ENCODE data around the gene MDN1. TPM values are rescaled to one million over a fixed set of nuclear protein-coding genes. Genes with fewer than 3 reads are reported as not detected.

Gene MDN1
- polyA plus RNA-seq, 1 of the 3 experiments (the other 2 are of a cell fraction) = 8.5 TPM

DNA sequence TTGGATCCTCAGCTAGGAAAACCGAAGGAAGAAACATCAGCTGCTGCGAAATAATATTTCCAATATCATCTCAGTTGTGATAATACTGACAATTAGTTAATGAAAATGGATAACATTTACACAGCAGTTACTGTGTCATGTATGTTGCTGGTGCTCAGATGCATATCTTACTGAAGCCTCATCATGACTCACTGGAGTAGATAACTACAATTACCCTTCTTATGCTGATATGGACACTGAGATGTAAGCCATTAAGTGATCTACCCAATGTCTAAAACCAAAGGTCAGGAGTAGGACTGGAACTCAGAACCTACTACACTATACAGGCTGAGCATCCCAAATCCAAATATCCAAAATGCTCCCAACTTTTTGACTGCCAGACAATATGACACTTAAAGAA is 126.4 kb downstream of the MDN1 start:
- Histone ChIP-seq H2AFZ (ENCODE audit: low read depth) (no peak overlapping the region), H3K4me3 (ENCODE audit: low read depth in 2 of 2, low read length in 1 of 2) (no peak overlapping the region), H3K36me3 (replicated peaks in 1 of 2; ENCODE audit: control insufficient read depth in 1 of 2, insufficient read depth in 2 of 2, low read length in 1 of 2) (peaks cover 38 to 75% of the 10 kb centered on the region in 2 experiments), H3K9me3 (no peaks in the 10 kb centered on the region), H3F3A (replicated peaks; ENCODE audit: insufficient read depth) (no peaks in the 10 kb centered on the region), H3K4me2 (no peak overlapping the region), H3K9ac (no peak overlapping the region), H3K9me2 (no peaks in the 10 kb centered on the region), H3K27me3 (ENCODE audit: insufficient read depth) (no peaks in the 10 kb centered on the region), H4K20me1 (ENCODE audit: insufficient read depth) (no peaks in the 10 kb centered on the region), H3K4me1 (ENCODE audit: control insufficient read depth in 1 of 2, insufficient read depth in 2 of 2, low read depth in 1 of 2, low read length in 1 of 2) (no peaks in the 10 kb centered on the region; a peak in 1 of 4 replicates), H3K79me2 (ENCODE audit: insufficient read depth) (no peaks in the 10 kb centered on the region), H3K27ac (ENCODE audit: low read depth in 2 of 2, low read length in 1 of 2) (no peak overlapping the region)
- DNase-seq = no peak
- CTCF ChIA-PET = interaction anchor here (1.1 kb wide), 1 partner anchor 17 kb away, joined by 3 read pairs; no protein-coding TSS in a partner anchor
- POLR2A ChIA-PET = no interaction called here
- 95% methylated on average over 2 of the region's 2 CpGs for WGBS (ENCODE audit: low lambda C conversion rate)
- TF ChIP-seq MEF2A (IDR thresholded peaks at IDR 0.05; ENCODE audit: borderline replicate concordance, low read depth) (no peak), EP300 (IDR thresholded peaks at IDR 0.05; ENCODE audit: borderline replicate concordance in 1 of 2, low read depth in 1 of 2, low read length in 1 of 2) (no peak), ELF1 (IDR thresholded peaks at IDR 0.05) (no peak), FOSL2 (IDR thresholded peaks at IDR 0.05; ENCODE audit: borderline replicate concordance, low read depth) (no peak), GABPA (IDR thresholded peaks at IDR 0.05; ENCODE audit: low read depth) (no peak), RXRA (IDR thresholded peaks at IDR 0.05; ENCODE audit: borderline replicate concordance, low read depth) (no peak), CTCF (IDR thresholded peaks at IDR 0.05) (no peak)

DNA sequence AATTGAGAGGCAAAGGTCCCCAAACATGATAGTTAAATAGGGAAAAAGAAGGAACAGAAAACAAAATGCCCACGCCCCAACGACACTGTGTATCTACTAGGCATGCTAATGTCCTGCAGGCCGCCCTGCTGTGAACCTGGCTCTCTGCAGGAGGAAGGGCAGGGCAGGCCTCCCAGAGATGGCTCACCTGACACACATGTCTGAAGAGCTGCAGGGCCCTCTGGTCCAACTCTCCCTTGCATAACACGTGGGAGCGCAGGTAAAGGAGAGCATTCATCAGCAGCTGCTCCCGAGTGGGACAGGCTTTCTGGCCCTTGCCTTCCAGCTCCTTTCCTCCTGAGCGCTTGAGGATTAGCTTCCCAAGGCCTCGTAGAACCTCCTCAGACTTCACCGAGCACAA is 127.3 kb downstream of the MDN1 start:
- Histone ChIP-seq H3K9ac (no peak overlapping the region), H4K20me1 (ENCODE audit: insufficient read depth) (no peaks in the 10 kb centered on the region), H3K79me2 (ENCODE audit: insufficient read depth) (no peaks in the 10 kb centered on the region), H3K36me3 (replicated peaks in 1 of 2; ENCODE audit: control insufficient read depth in 1 of 2, insufficient read depth in 2 of 2, low read length in 1 of 2) (peaks cover 43 to 81% of the 10 kb centered on the region in 2 experiments), H3K9me2 (no peaks in the 10 kb centered on the region), H3K9me3 (no peaks in the 10 kb centered on the region), H3K4me1 (ENCODE audit: control insufficient read depth in 1 of 2, insufficient read depth in 2 of 2, low read depth in 1 of 2, low read length in 1 of 2) (no peaks in the 10 kb centered on the region; a peak in 1 of 4 replicates), H3K4me3 (ENCODE audit: low read depth in 2 of 2, low read length in 1 of 2) (no peak overlapping the region), H3K27me3 (ENCODE audit: insufficient read depth) (no peaks in the 10 kb centered on the region), H3K27ac (ENCODE audit: low read depth in 2 of 2, low read length in 1 of 2) (no peak overlapping the region), H3F3A (replicated peaks; ENCODE audit: insufficient read depth) (no peaks in the 10 kb centered on the region), H2AFZ (ENCODE audit: low read depth) (no peak overlapping the region), H3K4me2 (no peak overlapping the region)
- CTCF ChIA-PET = interaction anchor here (1.1 to 2.1 kb wide), 2 partner anchors 18 to 320 kb away, joined by 3 to 4 read pairs; no protein-coding TSS in a partner anchor
- POLR2A ChIA-PET = no interaction called here
- no peak for TF ChIP-seq RFX5 (IDR thresholded peaks at IDR 0.05; ENCODE audit: low read length)
- TF ChIP-seq, protein P1, sequence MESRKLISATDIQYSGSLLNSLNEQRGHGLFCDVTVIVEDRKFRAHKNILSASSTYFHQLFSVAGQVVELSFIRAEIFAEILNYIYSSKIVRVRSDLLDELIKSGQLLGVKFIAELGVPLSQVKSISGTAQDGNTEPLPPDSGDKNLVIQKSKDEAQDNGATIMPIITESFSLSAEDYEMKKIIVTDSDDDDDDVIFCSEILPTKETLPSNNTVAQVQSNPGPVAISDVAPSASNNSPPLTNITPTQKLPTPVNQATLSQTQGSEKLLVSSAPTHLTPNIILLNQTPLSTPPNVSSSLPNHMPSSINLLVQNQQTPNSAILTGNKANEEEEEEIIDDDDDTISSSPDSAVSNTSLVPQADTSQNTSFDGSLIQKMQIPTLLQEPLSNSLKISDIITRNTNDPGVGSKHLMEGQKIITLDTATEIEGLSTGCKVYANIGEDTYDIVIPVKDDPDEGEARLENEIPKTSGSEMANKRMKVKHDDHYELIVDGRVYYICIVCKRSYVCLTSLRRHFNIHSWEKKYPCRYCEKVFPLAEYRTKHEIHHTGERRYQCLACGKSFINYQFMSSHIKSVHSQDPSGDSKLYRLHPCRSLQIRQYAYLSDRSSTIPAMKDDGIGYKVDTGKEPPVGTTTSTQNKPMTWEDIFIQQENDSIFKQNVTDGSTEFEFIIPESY (IDR thresholded peaks at IDR 0.05; ENCODE audit: borderline replicate concordance, low read depth) = no peak
- TF ChIP-seq RAD21 (IDR thresholded peaks at IDR 0.05; ENCODE audit: low read length) = no peak
- TF ChIP-seq, protein P2, sequence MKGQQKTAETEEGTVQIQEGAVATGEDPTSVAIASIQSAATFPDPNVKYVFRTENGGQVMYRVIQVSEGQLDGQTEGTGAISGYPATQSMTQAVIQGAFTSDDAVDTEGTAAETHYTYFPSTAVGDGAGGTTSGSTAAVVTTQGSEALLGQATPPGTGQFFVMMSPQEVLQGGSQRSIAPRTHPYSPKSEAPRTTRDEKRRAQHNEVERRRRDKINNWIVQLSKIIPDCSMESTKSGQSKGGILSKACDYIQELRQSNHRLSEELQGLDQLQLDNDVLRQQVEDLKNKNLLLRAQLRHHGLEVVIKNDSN (IDR thresholded peaks at IDR 0.05; ENCODE audit: borderline replicate concordance, low read depth) = no peak
- TF ChIP-seq, protein P3, sequence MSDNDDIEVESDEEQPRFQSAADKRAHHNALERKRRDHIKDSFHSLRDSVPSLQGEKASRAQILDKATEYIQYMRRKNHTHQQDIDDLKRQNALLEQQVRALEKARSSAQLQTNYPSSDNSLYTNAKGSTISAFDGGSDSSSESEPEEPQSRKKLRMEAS (IDR thresholded peaks at IDR 0.05; ENCODE audit: low read depth) = no peak
- TF ChIP-seq, protein P4, sequence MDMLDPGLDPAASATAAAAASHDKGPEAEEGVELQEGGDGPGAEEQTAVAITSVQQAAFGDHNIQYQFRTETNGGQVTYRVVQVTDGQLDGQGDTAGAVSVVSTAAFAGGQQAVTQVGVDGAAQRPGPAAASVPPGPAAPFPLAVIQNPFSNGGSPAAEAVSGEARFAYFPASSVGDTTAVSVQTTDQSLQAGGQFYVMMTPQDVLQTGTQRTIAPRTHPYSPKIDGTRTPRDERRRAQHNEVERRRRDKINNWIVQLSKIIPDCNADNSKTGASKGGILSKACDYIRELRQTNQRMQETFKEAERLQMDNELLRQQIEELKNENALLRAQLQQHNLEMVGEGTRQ (IDR thresholded peaks at IDR 0.05; ENCODE audit: borderline replicate concordance, low read depth, low read length) = no peak
- no peak for TF ChIP-seq CTCF (IDR thresholded peaks at IDR 0.05)
- no peak for TF ChIP-seq IRF3 (IDR thresholded peaks at IDR 0.05; ENCODE audit: low read depth, low read length)
- TF ChIP-seq JUND (IDR thresholded peaks at IDR 0.05) = no peak
- 95% methylated on average over 8 of the region's 9 CpGs for WGBS (ENCODE audit: low lambda C conversion rate)
- no peak for DNase-seq

Measured in SK-N-SH (cell line).